ENCODE results near the gene VAMP2. TPM values are rescaled to one million over a fixed set of nuclear protein-coding genes. Genes with fewer than 3 reads are reported as not detected.
A peak's percentile ranks its signal among the peaks of the same experiment; 100 is the strongest.

The VAMP2 gene
- total RNA-seq, 1 donor from 2014 or later, result 46.4 TPM

GRCh38 chr17:8138672-8139371 lies 23.9 kb downstream of the VAMP2 start:
- peak; percentile 91 for TF ChIP-seq CTCF (IDR thresholded peaks at IDR 0.05; ENCODE audit: unreplicated experiment)
- no peaks in the 10 kb centered on the region for H3K9me3 Mint-ChIP-seq (ENCODE audit: low read depth)

GRCh38 chr17:8138374-8138671 lies 24.4 kb downstream of the VAMP2 start:
- TF ChIP-seq CTCF (IDR thresholded peaks at IDR 0.05; ENCODE audit: unreplicated experiment), result no peak
- Mint-ChIP-seq H3K9me3 (ENCODE audit: low read depth) (no peaks in the 10 kb centered on the region), H3K4me3 (ENCODE audit: low read depth) (no peak overlapping the region), H3K36me3 (ENCODE audit: insufficient read depth) (peaks cover 8% of the 10 kb centered on the region), H3K4me1 (ENCODE audit: low read depth) (no peaks in the 10 kb centered on the region), H3K27me3 (peaks cover 10% of the 10 kb centered on the region), H3K27ac (no peak overlapping the region)
- no peak for DNase-seq (ENCODE audit: low spot score, unreplicated experiment)

More at GRCh38 chr17:8138672-8139371, 23.9 kb downstream of the VAMP2 start:
- peaks cover 10% of the 10 kb centered on the region for H3K36me3 Mint-ChIP-seq (ENCODE audit: insufficient read depth)
- peaks cover 10% of the 10 kb centered on the region for H3K27me3 Mint-ChIP-seq
- peak; percentile 96 for DNase-seq (ENCODE audit: low spot score, unreplicated experiment)
- H3K4me3 Mint-ChIP-seq (ENCODE audit: low read depth), result no peak overlapping the region
- H3K4me1 Mint-ChIP-seq (ENCODE audit: low read depth), result no peaks in the 10 kb centered on the region
- H3K27ac Mint-ChIP-seq, result no peak overlapping the region

GRCh38 chr17:8137645-8138373 lies 24.9 kb downstream of the VAMP2 start:
- Mint-ChIP-seq H3K4me1 (ENCODE audit: low read depth) (no peaks in the 10 kb centered on the region), H3K27me3 (peaks cover 10% of the 10 kb centered on the region), H3K27ac (no peak overlapping the region), H3K4me3 (ENCODE audit: low read depth) (no peak overlapping the region), H3K9me3 (ENCODE audit: low read depth) (no peaks in the 10 kb centered on the region), H3K36me3 (ENCODE audit: insufficient read depth) (peaks cover 8% of the 10 kb centered on the region)
- no peak for TF ChIP-seq CTCF (IDR thresholded peaks at IDR 0.05; ENCODE audit: unreplicated experiment)
- no peak for DNase-seq (ENCODE audit: low spot score, unreplicated experiment)

GRCh38 chr17:8133941-8134340 lies 28.8 kb downstream of the VAMP2 start:
- no peak for DNase-seq (ENCODE audit: low spot score, unreplicated experiment)
- Mint-ChIP-seq H3K9me3 (ENCODE audit: low read depth) (no peaks in the 10 kb centered on the region), H3K27ac (no peak overlapping the region), H3K27me3 (peaks cover 31% of the 10 kb centered on the region), H3K36me3 (ENCODE audit: insufficient read depth) (no peaks in the 10 kb centered on the region), H3K4me1 (ENCODE audit: low read depth) (no peaks in the 10 kb centered on the region), H3K4me3 (ENCODE audit: low read depth) (no peak overlapping the region)
- TF ChIP-seq CTCF (IDR thresholded peaks at IDR 0.05; ENCODE audit: unreplicated experiment), result no peak

GRCh38 chr17:8133399-8133798 lies 29.3 kb downstream of the VAMP2 start:
- Mint-ChIP-seq H3K27ac (no peak overlapping the region), H3K9me3 (ENCODE audit: low read depth) (no peaks in the 10 kb centered on the region), H3K36me3 (ENCODE audit: insufficient read depth) (no peaks in the 10 kb centered on the region), H3K27me3 (peaks cover 34% of the 10 kb centered on the region), H3K4me3 (ENCODE audit: low read depth) (no peak overlapping the region), H3K4me1 (ENCODE audit: low read depth) (no peaks in the 10 kb centered on the region)
- TF ChIP-seq CTCF (IDR thresholded peaks at IDR 0.05; ENCODE audit: unreplicated experiment), result no peak
- no peak for DNase-seq (ENCODE audit: low spot score, unreplicated experiment)
